Liver (tissue), 3 donors: ENCODE measurements around the gene RDH12.

ENCODE experiments used
- CTCF ChIP-seq: fragments of 150-350 bp; IDR thresholded peaks from 2 replicates; pipeline ENCODE4 v1.5.1; 2017; ENCODE audit warnings: improper control_type of control experiment, low read depth, low read length; ENCODE audit not compliant: missing input control
- GABPA ChIP-seq, 2 donors: IDR thresholded peaks in 1 of 2; conservative IDR thresholded peaks in 1 of 2; 2 replicates each; pipeline ENCODE4 v1.6.1; 2016; ENCODE audit warnings: antibody characterized with exemption in 2 of 2, mild to moderate bottlenecking in 1 of 2, moderate library complexity in 1 of 2
- HNF4G ChIP-seq: IDR thresholded peaks from 2 replicates; pipeline ENCODE4 v1.6.1; 2016; ENCODE audit warnings: antibody characterized with exemption
- REST ChIP-seq: IDR thresholded peaks from 2 replicates; pipeline ENCODE4 v1.6.1; 2016; ENCODE audit warnings: antibody characterized with exemption, mild to moderate bottlenecking
- RXRA ChIP-seq, 2 donors: IDR thresholded peaks; 2 replicates each; pipeline ENCODE4 v1.6.1; 2017 to 2018; ENCODE audit warnings: antibody characterized with exemption in 2 of 2, mild to moderate bottlenecking in 1 of 2
- SP1 ChIP-seq: IDR thresholded peaks from 2 replicates; pipeline ENCODE4 v1.6.1; 2018; ENCODE audit warnings: antibody characterized with exemption, mild to moderate bottlenecking
- ZBTB33 ChIP-seq: IDR thresholded peaks from 2 replicates; pipeline ENCODE4 v1.6.1; 2016; ENCODE audit warnings: antibody characterized with exemption
- TF ChIP-seq, protein P1 (sequence below): IDR thresholded peaks from 2 replicates; pipeline ENCODE4 v1.6.1; 2016; ENCODE audit warnings: antibody characterized with exemption
- donor health status: healthy.
- donor health status: healthy.

DNA sequence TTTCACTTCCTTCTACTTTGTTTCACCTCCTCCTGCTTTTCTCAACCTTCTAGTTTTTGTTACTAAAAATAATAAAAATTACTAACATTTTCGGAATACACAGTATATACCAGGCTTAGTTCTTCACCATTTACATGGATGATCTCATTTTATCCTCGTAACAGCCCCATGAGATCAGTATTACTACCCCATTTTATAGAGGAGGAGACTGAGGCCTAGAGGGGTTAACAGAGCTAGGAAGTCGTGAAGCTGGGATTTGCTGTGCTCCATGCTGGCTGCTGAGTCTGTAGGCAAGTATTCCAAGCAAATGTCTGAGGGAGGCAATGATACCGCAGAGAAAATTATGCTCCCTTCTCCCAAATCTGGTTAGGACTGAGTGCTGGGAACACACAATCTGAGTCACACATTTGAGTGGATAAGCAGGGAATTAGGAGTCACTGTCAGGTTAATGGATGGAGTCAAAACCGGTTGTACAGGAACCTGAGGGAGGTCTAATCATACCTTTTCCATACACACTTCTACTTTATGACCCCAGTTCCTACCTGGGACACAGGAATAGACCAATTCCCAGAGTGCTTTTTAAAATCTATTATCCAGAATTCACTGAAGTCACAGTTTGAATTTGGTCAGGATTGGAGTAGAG, 63.6 kb downstream of the RDH12 start:
- TF ChIP-seq CTCF (no peak), REST (no peak), RXRA (IDR thresholded peaks at IDR 0.05) (no peak), HNF4G (no peak), GABPA (IDR thresholded peaks at IDR 0.05 in 1 of 2, conservative IDR thresholded peaks at IDR 0.05 in 1 of 2) (no peak), ZBTB33 (no peak), SP1 (no peak)
- TF ChIP-seq, protein P1, sequence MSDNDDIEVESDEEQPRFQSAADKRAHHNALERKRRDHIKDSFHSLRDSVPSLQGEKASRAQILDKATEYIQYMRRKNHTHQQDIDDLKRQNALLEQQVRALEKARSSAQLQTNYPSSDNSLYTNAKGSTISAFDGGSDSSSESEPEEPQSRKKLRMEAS = no peak
